NOMO-1 (cell line): ENCODE results near the gene PTPN14.
"Not testable (repeated sequence)": the region's sequence is repeated elsewhere in the genome, so short reads cannot be mapped to it uniquely, and the experiment has no call there.

ENCODE experiments used
- DNase-seq, 2 experiments: peaks; one replicate each; lab custom pipeline; 2025; ENCODE audit not compliant: unreplicated experiment in 2 of 2; lab: John Stamatoyannopoulos, UW

PTPN14 gene

GRCh38 chr1:214481983-214482634 is 69.3 kb downstream of the PTPN14 start:
- DNase-seq, result not testable (repeated sequence)

DNA sequence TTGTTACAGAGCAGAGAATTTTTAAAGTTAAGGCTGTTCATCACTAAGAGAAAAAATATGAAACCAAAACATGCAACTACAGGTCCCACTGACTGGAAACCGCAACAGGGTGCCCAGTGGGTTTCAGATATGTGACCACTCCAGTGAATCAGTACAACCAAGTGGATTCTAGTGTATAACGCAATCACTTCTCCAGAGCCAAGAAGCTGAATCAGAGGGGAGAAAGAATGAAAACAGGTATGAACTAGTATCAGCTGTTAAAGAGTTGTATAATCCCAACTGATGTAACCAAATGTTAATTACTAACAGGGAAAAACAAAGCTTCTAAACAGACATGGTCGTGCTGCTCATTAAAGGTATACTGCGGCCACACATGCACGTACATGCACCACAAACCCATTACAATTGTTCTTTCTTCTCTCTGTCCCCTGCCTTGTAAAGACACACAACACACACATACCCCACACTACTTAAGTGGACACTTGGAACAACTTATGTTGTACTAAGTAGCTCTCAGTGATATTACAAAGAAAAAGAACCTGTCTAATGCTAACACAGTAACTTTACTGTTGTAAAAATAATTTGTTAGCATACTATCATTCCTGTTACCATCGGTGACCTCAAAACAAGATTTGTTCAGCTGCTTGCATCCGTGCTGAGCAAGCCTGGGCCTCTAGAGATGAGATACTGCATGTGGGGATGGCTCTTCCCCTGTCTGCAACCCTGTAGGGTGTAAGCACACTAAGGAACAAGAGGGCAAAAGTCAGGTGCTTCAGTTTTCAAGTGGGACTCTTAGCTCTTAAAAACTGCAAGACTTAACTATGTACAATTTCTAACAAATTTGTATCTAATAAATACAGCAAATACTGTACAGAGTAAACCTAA is 74.2 kb downstream of the PTPN14 start:
- no peak for DNase-seq

DNA sequence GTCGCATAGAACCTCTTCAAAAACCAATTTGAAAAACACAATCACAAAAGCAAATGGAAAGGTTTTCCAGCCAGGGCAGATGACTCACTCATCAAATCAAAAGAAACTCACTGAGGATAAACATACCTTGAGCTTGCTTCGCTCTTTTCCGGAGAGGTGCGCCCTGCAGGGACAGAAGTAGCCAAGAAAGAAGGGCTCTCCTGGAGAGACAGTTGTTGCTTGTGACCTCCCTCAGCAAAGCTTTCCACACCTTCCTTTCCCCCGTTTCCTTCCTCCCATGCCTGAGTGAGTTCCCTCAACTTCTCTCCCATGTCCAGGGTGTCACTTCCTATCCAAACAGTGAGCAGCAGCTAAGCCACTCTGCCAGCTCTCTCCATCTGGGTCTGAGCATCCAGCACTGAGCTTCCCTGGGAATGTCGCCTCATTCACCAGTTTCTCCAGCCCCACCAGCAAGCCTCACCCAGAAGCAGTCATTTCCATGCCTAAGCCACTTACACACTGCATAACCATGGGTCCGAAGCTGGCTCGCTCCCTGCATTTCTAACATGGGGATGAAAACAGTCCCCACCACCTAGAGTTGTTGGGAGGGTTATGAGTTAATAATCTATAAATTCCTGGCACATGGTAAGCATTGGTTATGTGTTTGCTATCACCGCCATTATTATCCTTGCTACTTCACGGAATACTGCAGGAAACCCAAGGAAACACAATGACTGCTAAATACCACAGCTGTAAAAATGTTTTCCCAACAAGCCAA is 75.0 kb downstream of the PTPN14 start:
- DNase-seq, result no peak

DNA sequence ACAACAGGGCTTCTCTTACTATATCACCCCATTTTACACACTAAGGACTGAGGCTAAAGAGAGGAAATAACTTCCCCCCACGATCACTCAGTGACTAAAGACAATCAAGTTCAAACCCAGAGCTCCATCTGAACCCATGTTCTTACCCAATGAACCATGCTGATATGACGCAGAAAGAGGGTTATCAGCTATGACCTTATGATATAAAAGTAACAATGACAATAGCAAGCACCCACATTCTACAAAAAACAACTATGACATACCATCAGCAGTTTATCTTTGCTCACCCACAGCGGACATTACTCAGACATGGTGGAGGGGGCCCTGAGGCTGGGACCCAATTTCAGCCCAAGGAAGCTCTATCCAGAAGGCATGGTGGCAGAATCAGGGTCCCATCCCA is 75.7 kb downstream of the PTPN14 start:
- DNase-seq, result no peak

GRCh38 chr1:214475331-214475730 is 76.1 kb downstream of the PTPN14 start:
- no peak for DNase-seq

DNA sequence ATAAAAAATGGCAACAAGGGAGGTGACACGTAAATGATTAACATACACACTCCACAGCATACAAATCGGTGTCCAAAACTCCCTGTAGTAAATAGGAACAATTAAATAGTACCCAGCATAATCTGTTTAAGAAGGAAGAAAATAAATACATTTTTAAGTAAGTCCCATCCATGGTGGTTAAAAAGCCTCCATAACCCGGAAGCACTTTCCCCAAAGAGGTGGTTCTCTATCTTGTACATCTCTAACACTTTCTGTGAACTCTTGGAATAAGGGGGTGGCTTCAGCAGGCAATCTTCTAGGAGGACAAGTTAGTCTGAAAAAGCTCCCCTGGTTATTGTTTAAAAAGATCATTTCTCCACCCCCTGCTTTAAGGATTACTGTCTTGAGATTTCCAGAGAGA is 76.9 kb downstream of the PTPN14 start:
- no peak for DNase-seq

DNA sequence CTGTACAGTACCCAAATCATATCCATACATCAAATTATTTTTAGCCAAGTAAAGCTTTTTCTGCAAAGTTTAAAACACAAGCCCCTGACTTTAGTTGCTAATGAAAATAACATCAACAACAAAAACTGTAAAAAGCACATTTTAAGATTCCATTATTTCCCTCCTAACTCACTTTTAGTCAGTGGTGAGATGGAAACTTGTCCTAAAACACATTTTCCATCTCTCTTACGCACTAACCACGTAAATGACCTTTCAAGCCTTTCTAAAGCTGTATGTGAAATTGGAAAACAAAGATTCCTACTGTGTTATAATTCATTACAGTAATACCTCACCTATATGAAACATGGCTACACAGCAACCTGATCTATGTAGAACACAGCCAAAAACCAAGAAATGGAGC is 77.5 kb downstream of the PTPN14 start:
- no peak for DNase-seq

DNA sequence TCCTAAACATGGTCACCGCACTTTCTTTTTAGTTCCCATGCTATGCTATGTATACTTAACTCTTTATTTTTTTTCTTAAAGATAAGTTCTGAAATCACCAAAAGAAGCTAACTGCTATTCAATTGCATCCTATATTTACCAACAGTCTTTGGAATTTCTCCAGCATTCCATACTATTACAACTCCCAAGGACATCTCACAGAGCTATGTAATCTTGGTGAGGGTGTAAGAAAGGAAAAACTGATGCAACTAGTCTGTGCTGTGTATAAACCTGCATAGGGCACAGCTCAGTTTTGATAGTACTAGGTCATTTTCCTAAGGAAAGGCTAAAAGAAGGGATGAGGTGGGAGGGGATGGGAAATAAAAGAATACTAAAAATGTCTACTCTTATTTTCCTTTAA is 78.0 kb downstream of the PTPN14 start:
- no peak for DNase-seq

GRCh38 chr1:214472364-214472763 is 79.0 kb downstream of the PTPN14 start:
- no peak for DNase-seq

DNA sequence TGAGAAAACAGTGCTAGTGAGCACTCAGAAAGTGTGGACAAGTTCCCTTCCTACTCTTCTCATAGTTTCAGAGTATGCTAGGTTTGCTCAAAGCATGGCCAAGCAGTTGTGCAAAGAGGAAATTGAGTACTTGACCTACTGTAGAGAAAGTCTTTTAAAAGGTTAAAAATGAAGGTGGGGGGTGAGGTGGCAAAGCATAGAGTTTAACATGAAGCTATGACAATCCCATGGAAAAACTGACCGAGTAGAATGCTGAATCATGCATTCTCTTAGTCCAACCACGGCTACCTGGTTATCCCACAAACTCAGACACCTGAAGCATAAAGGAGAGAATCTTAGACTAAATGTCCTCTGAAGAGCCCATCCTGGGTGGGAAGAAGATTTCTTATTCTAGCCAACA is 79.9 kb downstream of the PTPN14 start:
- DNase-seq, result no peak

- no peak for DNase-seq
These were observed 81.3 kb downstream of the PTPN14 start for GRCh38 chr1:214470132-214470531.

GRCh38 chr1:214469290-214469689 is 82.1 kb downstream of the PTPN14 start:
- DNase-seq, result no peak

DNA sequence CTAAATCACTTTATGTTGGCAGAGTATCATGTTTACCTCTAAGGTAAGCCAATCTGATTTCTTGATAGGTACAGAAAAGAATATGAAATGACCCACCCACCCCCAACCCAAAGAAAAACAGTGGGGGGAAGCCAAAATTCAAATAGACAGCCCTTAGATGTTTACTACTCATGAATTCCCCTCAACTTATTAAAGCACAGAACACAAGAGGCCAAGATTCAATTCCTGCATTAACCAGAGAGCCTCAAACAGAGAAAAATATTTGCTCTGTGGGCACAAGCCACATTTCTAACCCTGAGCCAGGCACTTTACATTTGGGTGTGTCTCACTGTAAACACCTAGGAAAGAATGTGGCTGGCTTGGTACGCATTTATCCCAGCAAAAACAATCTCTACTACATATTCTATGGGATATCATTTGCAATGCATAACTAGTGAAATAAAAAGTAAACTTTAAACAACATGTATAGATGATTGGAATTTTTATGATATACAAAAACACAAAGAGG is 84.3 kb downstream of the PTPN14 start:
- DNase-seq, result no peak

GRCh38 chr1:214466403-214467077 is 84.9 kb downstream of the PTPN14 start:
- DNase-seq, result no peak

- DNase-seq, result no peak
These were observed 86.7 kb downstream of the PTPN14 start for GRCh38 chr1:214464445-214465287.

GRCh38 chr1:214463596-214463995 is 87.8 kb downstream of the PTPN14 start:
- DNase-seq, result no peak

GRCh38 chr1:214462882-214463281 is 88.5 kb downstream of the PTPN14 start:
- DNase-seq, result no peak

DNA sequence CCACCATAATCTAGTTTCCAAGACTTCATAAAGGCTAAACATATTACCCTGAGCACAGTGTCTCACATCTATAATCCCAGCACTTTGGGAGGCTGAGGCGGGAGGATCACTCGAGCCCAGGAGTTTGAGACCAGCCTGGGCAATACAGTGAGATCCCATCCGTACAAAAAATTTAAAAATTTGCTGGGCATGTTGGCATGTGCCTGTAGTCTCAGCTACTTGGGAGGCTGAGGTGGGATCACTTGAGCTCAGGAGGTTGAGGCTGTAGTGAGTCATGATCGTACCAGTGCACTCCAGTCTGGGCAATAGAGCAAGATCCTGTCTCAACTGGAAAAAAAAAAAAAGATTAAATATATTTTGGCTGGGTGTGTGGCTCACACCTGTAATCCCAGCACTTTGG is 90.1 kb downstream of the PTPN14 start:
- no peak for DNase-seq

- no peak for DNase-seq
These were observed 91.0 kb downstream of the PTPN14 start for GRCh38 chr1:214460304-214460916.
